Kidney (tissue), 14 donors: ENCODE data around the gene EMSY. TPM values are rescaled to one million over a fixed set of nuclear protein-coding genes. Genes with fewer than 3 reads are reported as not detected.

Experiments
- DNase-seq, 5 donors: peaks; one replicate each; pipeline ENCODE4 v3.0.0-alpha.2; 2013 to 2020
- FAIRE-seq: peaks from 2 replicates; lab custom pipeline; 2012; peaks lifted over from hg19 to GRCh38; lab: Jason Lieb, UNC
- H3K27ac ChIP-seq, 2 donors: one replicate each; pipeline ENCODE4 v1.7.0; 2013; ENCODE audit warnings: low read depth in 2 of 2, low read length in 2 of 2, inconsistent platforms in 1 of 2
- H3K27me3 ChIP-seq: one replicate; pipeline ENCODE4 v1.7.1; 2013; ENCODE audit warnings: low read length, inconsistent platforms; ENCODE audit not compliant: control insufficient read depth, insufficient read depth
- H3K36me3 ChIP-seq, 3 donors: one replicate each; pipeline versions ENCODE4 v1.7.0 to v1.7.1; 2013; ENCODE audit warnings: low read length in 3 of 3, control low read depth in 1 of 3, inconsistent platforms in 1 of 3; ENCODE audit not compliant: insufficient read depth in 3 of 3, control insufficient read depth in 2 of 3
- H3K4me1 ChIP-seq, 3 donors: one replicate each; pipeline versions ENCODE4 v1.7.0 to v1.7.1; 2013; ENCODE audit warnings: low read length in 3 of 3, inconsistent platforms in 1 of 3, low read depth in 1 of 3; ENCODE audit not compliant: control insufficient read depth in 2 of 3, insufficient read depth in 2 of 3
- H3K4me3 ChIP-seq, 3 donors: one replicate each; pipeline versions ENCODE4 v1.7.0 to v1.8.1; 2013; ENCODE audit warnings: low read length in 3 of 3, control low read depth in 1 of 3, inconsistent platforms in 1 of 3
- H3K9ac ChIP-seq, 3 donors: one replicate each; pipeline versions ENCODE4 v1.7.0 to v1.7.1; 2013; ENCODE audit warnings: low read length in 3 of 3, control low read depth in 1 of 3, inconsistent platforms in 1 of 3
- H3K9me3 ChIP-seq, 3 donors: one replicate each; pipeline versions ENCODE4 v1.7.0 to v1.7.1; 2013; ENCODE audit warnings: low read length in 3 of 3, control low read depth in 1 of 3, inconsistent platforms in 1 of 3; ENCODE audit not compliant: control insufficient read depth in 2 of 3, insufficient read depth in 1 of 3
- intact Hi-C: fragments of 100-400 bp; cut with DNase I; formaldehyde crosslinking; loops from one replicate; pipeline ENCODE4 v1.11.1; 2022
- polyA plus RNA-seq: library from polyadenylated mRNA; stranded (reverse); fragments of 350-450 nt; fragmentation: Illumina TruSeq; extraction: RNeasy Lipid Tissue Mini Kit (QIAGEN cat#74804); gene quantifications from one replicate; pipeline ENCODE4 v1.2.3, GENCODE V29; 2014; ENCODE audit warnings: low read depth, low replicate concordance; ENCODE audit not compliant: insufficient read depth
- total RNA-seq: library from RNA; stranded (reverse); fragmentation: NEBNext Ultra II Directional; extraction: Animal tissue kit (Norgen Biotek cat#: 25700); gene quantifications from one replicate; pipeline ENCODE4 v1.2.1, GENCODE V29; 2021
- TF ChIP-seq, protein P1 (sequence below): IDR thresholded peaks from 3 replicates; pipeline ENCODE4 v1.5.1; 2012; ENCODE audit warnings: mild to moderate bottlenecking, moderate library complexity, borderline replicate concordance; ENCODE audit not compliant: insufficient read depth; ENCODE audit errors: extremely low read depth
- donor health status: control.
- donor health status: control.
- donor health status: control.
- donor health status: control.
- donor health status: control.
- donor health status: DM: yes; HTN: yes; CAD: no.
- donor health status: Normal renal cell carcinoma (clear cell type).

The EMSY gene
- total and polyA plus RNA-seq, 2 donors from 2014 or later: 7.5 to 22.2 TPM

DNA sequence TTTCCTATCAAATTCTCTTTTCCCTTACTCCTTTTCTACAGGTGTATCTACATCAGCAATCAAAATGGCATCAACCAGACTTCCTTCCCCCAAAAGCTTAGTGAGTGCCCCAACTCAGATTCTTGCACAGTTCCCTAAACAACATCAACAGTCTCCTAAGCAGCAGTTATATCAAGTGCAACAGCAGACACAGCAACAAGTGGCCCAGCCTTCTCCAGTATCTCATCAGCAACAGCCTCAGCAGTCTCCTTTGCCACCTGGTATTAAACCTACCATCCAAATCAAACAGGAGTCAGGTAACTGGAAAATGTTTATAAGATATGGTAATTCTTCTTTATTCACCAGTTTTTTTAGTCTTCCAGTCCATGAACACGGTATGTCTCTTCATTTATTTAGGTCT lies 51.4 kb downstream of the EMSY start:
- Histone ChIP-seq H3K27me3 (no peaks in the 10 kb centered on the region), H3K4me3 (no peak overlapping the region), H3K9me3 (no peaks in the 10 kb centered on the region), H3K9ac (no peak overlapping the region), H3K27ac (no peak overlapping the region), H3K36me3 (peaks cover 4 to 7% (median 4%) of the 10 kb centered on the region in 3 donors), H3K4me1 (no peaks in the 10 kb centered on the region)
- DNase-seq: no peak
- TF ChIP-seq, protein P1, sequence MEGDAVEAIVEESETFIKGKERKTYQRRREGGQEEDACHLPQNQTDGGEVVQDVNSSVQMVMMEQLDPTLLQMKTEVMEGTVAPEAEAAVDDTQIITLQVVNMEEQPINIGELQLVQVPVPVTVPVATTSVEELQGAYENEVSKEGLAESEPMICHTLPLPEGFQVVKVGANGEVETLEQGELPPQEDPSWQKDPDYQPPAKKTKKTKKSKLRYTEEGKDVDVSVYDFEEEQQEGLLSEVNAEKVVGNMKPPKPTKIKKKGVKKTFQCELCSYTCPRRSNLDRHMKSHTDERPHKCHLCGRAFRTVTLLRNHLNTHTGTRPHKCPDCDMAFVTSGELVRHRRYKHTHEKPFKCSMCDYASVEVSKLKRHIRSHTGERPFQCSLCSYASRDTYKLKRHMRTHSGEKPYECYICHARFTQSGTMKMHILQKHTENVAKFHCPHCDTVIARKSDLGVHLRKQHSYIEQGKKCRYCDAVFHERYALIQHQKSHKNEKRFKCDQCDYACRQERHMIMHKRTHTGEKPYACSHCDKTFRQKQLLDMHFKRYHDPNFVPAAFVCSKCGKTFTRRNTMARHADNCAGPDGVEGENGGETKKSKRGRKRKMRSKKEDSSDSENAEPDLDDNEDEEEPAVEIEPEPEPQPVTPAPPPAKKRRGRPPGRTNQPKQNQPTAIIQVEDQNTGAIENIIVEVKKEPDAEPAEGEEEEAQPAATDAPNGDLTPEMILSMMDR: no peak
- intact Hi-C loops: no loop called here
- no peak for FAIRE-seq

DNA sequence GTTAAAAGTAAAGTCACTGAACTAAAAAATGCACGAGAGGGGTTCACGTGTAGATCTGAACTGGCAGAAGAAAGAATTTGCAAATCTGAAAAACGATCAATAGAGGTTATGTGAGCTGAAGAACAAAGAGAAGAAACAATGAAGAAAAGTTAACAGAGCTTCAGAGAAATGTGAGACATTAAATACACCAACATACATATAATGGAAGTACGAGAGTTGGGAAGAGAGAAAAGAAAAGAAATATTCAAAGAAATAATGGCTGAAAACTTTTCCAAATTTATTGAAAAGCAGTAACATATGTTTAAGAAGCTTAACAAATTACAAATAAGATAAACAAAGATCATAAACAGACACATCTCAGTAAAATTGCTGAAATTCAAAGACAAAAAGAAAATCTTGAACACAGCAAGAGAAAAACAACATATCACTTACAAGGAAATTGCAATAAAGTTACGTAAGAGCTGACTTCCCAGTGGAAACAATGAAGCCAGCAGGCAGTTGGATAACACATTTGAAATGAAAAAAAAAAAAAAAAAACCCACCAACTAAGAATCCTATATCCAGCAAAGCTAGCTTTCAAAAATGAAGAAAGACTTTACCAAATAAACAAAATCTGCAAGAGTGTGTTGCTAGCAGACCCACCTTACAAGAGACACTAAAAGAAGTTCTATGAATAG lies 56.8 kb downstream of the EMSY start:
- peak in 1 of 5 donors; percentile 2 for DNase-seq
- H3K9me3 ChIP-seq: no peaks in the 10 kb centered on the region
- no peaks in the 10 kb centered on the region for H3K4me1 ChIP-seq
- FAIRE-seq: no peak
- no peak overlapping the region for H3K4me3 ChIP-seq
- intact Hi-C loops: no loop called here
- peaks cover 0 to 4% (median 0%) of the 10 kb centered on the region in 3 donors for H3K36me3 ChIP-seq
- H3K27ac ChIP-seq: no peak overlapping the region
- no peak overlapping the region for H3K9ac ChIP-seq
- TF ChIP-seq, protein P1: no peak
- H3K27me3 ChIP-seq: no peaks in the 10 kb centered on the region

DNA sequence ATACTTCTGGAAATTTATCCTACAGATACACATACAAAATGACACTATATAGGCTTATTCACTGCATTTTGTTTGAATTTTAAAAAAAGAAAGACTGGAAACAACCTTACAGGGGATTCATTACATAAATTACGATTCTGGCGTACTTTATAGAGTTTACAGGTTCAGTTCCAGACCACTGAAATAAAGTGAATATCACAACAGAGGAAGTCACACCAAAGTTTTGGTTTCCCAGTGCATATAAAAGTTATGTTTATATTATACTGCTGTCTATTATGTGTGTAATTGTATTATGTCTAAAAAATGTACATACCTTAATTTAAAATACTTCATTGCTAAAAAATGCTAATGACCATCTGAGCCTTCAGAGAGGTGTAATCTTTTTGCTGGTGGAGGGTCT lies 62.0 kb downstream of the EMSY start:
- TF ChIP-seq, protein P1: no peak
- DNase-seq (no peak), FAIRE-seq (no peak)
- Histone ChIP-seq H3K4me3 (no peak overlapping the region), H3K27me3 (no peaks in the 10 kb centered on the region), H3K27ac (no peak overlapping the region), H3K9me3 (no peaks in the 10 kb centered on the region), H3K4me1 (peaks cover 0 to 3% (median 0%) of the 10 kb centered on the region in 3 donors), H3K36me3 (peaks cover 0 to 2% (median 0%) of the 10 kb centered on the region in 3 donors), H3K9ac (no peak overlapping the region)
- intact Hi-C loops: no loop called here
